ENCODE measurements around the gene TINCR.

GRCh38 chr19:5590151-5590864 lies 22.6 kb upstream of the TINCR start:
- no peak for TF ChIP-seq CTCF (IDR thresholded peaks at IDR 0.05)
- no peak for TF ChIP-seq ZFX (IDR thresholded peaks at IDR 0.05; ENCODE audit: borderline replicate concordance)
